HG02852 (cell line): ENCODE data around the gene RBP3.

Experiments
- ATAC-seq: cut with Tn5 transposase; IDR thresholded peaks from one replicate; pipeline ENCODE4 v1.9.1; 2021; ENCODE audit warnings: mild to moderate bottlenecking, moderate library complexity; ENCODE audit not compliant: unreplicated experiment

The RBP3 gene

DNA sequence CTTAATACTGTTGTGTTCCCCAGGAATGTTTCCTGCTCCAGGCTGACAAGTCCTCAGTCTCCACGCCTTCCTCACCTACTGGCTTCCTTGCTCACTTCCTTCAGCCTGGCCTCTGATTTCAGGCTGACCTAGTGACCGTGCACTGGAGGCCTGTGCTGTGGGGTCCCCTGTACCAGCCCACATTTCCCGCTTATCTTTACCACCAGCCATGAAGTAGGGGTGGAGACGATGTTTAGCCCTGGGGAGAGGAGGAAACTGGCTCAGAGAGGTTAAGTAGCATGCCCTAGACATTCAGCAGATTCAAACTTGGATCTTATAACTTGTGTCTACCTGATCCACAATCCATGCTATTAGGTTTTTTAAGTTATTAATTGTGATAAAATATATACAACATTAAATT, 40.7 kb downstream of the RBP3 start:
- no peak for ATAC-seq

DNA sequence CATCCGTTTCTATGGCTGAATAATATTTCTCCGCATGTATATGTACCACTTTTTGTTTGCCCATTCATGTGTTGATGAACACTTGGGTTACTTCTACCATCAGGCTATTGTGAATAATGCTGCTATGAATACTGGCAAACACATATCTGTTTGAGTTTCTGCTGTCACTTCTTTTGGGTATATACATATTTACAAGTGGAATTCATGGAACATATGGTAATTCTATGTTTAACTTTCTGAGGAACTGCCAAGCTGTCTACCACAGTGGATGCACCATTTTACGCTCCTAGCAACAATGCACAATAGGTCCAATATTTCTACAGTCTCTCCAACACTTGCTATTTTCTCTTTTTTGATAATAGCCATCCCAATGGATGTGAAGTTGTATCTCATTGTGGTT, 41.5 kb downstream of the RBP3 start:
- ATAC-seq, result no peak

DNA sequence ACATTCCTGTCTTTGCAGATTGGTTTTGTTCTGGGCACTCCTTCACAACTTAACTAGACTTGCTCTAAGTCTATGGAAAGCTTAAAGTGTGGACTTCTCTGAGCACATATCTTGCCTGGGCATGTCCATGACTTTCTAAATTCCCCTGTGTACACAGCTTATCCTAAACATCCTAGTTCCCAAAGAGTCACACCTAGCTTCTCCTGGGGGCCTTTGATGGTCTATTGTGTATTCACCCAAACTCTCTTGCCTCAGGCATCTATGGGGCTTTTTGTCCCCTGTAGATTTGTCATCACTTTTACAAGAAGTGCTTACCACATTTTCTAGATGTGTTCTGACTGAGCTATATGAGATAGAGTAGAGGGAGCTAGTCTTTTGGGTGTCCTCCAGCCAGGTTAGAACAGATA, 48.2 kb downstream of the RBP3 start:
- no peak for ATAC-seq

DNA sequence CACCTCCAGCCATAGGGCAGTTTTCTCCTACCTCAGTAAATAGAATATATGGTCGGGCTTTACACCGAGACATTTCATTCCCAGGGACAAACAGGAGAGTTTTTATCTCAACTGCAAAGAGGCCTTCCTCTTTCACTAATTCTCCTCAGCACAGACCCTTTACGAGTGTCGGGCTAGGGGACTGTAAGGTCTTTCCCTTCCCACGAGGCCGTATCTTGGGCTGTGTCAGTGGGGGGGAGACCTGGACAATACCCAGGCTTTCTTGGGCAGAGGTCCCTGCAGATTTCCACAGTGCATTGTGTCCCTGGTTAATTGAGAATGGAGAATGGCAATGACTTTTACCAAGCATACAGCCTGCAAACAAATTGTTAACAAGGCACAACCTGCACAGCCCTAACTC, 49.1 kb downstream of the RBP3 start:
- no peak for ATAC-seq

GRCh38 chr10:47400251-47400650, 52.1 kb downstream of the RBP3 start:
- no peak for ATAC-seq

GRCh38 chr10:47400786-47401185, 52.6 kb downstream of the RBP3 start:
- no peak for ATAC-seq

DNA sequence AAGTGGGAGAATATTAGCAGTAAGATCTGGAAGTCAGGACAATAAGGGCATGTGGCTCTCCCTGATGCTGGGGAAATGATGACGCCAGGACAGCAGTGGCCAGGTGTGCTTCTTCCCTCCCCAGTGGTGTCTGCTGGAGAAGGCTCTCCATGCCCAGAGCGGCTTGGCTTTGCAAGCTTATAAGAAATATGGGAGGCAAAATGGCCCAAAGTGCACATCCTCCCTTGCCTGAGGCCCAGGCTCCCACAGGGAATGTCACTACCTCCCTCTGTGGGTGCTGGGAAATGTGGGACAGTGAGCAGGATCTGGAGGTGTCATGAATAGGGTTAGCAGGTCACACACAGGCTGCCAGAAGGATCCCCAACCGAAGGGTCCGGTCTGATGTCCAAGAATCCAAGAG, 53.0 kb downstream of the RBP3 start:
- ATAC-seq, result no peak

DNA sequence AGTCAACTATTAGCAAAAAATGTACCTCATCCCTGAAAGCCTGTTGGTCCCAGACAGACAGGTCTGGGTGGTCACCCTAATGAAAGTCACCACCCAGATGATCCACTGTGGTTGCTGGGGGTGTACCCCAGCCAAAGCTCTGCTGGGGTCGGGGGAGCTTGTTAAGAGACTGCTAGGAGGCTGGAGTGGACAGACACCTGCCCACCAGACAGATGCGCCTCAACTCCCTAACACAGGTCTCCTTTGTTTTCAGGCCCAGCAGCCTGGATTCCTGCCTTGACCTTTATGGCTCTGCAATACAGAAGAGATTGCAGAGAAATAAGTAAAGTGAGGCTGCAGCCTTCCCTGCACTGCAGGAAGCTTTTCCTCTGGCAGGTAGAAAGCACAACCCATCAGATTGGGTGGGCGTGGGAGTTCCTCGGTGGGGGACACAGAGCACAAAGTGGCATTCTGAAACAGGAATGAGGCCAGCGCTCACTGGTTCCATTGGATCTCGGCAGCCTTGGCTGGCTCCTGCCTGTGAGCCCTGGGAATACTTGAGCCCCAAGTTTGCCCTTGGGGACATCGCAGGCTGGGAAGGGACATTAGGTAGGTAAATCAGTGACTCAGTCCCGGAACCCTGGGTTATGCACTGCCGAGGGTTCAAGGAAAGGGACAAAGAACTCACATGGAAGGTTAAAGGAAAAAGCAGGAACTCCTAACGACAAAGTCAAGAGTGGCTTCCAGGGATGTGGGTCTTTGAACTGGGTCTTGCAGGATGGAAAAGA, 53.9 kb downstream of the RBP3 start:
- ATAC-seq, result no peak

GRCh38 chr10:47402641-47403301, 54.6 kb downstream of the RBP3 start:
- ATAC-seq, result no peak

GRCh38 chr10:47403446-47404318, 55.5 kb downstream of the RBP3 start:
- ATAC-seq, result no peak

DNA sequence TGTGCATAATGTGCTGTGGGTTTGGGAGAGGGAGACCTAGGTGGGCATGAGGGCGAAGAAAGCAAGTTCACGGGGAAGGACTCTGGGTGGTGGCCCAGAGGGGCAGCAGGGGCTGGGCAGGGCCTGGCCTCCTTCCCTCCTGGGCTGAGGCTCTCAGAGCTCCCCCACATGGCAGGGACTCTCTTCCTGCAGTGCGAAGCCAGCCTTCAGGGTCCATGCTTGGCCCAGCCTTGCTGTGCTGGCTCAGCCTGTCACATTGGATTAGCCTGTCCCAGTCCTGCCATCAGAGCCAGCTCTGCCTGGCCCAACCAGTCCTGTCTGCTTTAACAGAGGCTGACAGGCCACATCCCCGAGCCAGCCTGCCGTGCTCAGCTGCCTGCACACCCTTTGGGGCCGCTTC, 56.3 kb downstream of the RBP3 start:
- no peak for ATAC-seq

- ATAC-seq, result no peak
These were observed 56.8 kb downstream of the RBP3 start for GRCh38 chr10:47404937-47405336.

GRCh38 chr10:47405857-47406547, 57.8 kb downstream of the RBP3 start:
- ATAC-seq, result no peak

DNA sequence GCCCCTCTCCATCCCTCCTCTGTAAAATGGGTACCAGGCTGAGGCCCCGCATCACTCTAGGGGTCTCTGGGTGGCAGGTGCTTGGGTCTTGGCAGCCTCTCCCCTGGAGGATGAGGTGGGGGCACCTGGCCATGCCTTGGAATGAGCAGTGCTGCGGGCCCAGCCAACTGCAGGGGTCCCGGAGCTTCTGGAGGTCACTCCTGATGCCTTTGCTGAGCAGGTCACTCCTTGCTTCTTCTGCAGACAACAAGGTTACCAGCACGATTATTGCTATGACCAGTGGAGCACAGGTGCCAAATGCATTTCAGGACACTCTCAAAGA, 58.3 kb downstream of the RBP3 start:
- ATAC-seq, result no peak

GRCh38 chr10:47406870-47407691, 58.9 kb downstream of the RBP3 start:
- ATAC-seq, result no peak
